HL-60/S4 (cell line): ENCODE results near the gene DCAF16.

ENCODE experiments used
- in situ Hi-C: fragments of 300-500 bp; cut with MboI; formaldehyde crosslinking; loops from 2 replicates; pipeline ENCODE4 v1.14.3; 2022; ENCODE audit warnings: low sequenced_read_pairs

Gene DCAF16

GRCh38 chr4:17785858-17786257 lies 24.7 kb downstream of the DCAF16 start:
- in situ Hi-C loops = no loop called here

GRCh38 chr4:17781300-17782287 lies 29.0 kb downstream of the DCAF16 start, which contains the start of gene FAM184B:
Gene FAM184B (minus strand): TSS chr4:17781621. CDS start chr4:17781299, 322 bp downstream.
- in situ Hi-C loops = no loop called here

- in situ Hi-C loops = no loop called here
These were observed 29.9 kb downstream of the DCAF16 start for GRCh38 chr4:17780501-17781299.

- in situ Hi-C loops = no loop called here
These were observed 32.1 kb downstream of the DCAF16 start for GRCh38 chr4:17778431-17778830.

- in situ Hi-C loops = no loop called here
These were observed 37.3 kb downstream of the DCAF16 start for GRCh38 chr4:17773135-17773698.

DNA sequence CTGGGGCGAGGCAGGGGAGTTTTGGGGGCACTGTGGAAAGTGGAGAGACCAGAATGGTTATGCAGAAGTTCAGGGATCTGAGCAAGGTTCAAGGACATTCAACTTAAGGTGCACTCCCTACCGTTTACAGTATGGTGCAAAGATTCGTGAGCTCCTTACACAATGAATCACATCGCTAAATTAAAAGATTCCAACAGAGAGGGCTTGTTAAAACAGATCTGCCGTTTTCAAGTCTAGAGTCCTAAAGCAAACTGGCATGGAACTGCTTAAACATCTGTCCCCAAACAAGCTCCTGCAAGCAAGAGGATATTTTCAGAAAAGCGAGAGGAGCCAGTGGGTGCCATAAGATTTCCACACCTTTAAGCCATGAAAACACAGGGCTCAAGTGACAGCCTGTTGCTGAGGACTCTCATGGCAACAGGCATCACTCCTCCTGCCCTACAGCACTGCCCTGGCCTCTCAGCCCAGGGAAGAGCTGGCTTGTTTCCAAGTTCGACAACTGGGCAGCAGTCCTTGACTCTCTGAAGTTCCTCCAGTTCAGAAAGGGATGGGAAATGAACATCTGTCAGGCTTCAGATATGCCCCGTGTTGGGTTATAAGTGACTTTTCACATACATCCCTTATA lies 39.2 kb downstream of the DCAF16 start:
- in situ Hi-C loops = no loop called here

DNA sequence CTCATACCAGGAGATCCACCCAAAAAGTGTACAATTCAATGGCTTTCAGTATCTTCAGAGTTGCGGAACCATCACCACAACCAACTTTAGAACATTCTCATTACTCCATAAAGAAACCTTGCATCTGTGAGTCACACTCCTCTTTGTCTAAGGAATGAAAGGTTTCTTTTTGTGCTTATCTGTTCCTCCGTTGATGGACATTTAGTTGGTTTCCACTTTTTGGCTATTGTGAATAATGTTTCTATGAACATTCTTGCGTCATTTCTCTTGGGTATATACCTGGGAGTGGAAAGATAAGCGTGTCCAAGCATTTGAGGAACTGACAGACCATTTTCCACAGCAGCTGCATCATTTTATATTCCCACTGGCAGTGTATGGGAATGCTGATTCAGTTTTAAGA lies 39.7 kb downstream of the DCAF16 start:
- in situ Hi-C loops = no loop called here

DNA sequence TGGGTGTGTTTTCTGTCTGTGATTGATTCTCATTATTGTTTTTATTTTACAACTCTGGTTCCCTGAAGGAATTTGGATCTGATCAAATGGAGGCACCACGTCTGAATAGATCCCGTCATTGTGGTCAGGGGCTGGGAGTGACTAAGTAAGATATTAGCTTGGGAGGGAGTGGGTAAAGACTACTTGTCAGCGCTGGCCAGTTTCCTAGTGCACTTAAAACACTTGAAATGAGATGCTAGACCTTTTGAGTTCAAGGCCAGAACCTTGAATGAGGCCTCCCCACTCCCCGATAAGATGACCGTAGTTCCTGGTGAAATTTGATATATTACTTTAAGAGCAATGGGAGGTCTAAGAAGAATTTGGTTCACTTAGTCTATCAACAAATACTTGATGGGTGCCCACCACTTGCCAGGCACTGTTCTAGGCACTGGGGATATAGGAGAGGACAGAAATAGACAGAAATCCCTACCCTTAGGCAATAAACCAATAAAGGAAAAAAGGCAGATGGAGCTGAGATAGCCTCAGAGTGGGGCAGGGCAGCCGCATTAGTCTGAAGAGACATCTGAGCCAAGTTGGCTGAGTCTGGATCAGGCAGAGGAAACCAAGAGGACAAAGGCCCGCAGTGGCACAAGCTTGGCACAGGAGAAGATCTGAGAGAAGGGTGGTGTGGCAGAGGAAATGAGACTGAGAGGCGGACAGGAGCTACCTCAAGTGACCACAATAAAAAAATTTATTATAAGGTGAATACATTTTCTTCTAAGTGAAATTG lies 41.0 kb downstream of the DCAF16 start:
- in situ Hi-C loops = no loop called here

DNA sequence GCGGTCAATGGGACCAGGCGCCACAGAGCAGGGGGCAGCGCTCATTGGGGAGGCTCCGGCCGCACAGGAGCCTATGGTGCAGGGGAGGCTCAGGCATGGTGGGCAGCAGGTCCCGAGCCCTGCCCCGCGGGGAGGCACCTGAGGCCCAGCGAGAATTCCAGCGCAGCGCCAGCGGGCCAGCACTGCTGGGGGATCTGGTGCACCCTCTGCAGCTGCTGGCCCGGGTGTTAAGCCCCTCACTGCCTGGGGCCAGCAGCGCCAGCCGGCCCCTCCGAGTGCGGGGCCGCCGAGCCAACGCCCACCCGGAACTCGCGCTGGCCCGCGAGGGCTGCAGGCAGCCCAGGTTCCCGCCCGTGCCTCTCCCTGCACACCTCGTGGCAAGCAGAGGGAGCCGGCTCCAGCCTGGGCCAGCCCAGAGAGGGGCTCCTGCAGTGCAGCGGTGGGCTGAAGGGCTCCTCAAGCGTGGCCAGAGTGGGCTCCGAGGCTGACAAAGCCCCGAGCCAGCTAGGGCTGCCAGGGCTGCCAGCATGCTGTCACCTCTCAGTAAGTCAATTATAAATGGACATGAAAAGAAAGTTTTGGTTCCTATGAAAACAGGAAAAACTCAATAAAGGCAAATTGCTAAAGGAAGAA lies 43.6 kb downstream of the DCAF16 start:
- in situ Hi-C loops = no loop called here

DNA sequence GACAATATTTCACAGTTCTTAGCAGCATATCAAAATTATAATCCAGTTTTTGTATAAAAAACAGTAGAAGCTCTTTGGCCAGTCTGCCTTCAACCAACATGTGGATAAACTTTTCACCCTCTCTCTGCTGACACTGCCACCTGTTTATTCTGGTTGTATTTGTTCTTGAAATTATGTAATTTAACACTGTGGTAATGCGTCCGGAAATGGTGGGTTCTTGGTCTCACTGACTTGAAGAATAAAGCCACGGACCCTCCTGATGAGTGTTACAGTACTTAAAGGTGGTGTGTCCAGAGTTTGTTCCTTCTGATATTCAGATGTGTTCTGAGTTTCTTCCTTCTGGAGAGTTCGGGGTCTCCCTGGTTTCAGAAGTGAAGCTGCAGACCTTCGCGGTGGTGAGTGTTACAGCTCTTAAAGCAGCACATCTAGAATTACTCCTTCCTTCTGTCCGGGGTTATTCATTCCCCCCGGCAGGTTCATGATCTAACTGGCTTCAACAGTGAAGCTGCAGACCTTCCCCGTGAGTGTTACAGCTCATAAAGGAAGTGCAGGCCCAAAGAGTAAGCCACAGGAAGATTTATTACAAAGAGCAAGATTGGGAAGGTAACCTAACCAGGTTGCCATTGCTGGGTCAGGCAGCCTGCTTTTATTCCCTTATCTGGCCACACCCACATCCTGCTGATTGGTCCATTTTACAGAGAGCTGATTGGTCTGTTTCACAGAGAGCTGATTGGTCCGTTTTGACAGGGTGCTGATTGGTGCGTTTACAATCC lies 44.9 kb downstream of the DCAF16 start:
- in situ Hi-C loops = no loop called here

DNA sequence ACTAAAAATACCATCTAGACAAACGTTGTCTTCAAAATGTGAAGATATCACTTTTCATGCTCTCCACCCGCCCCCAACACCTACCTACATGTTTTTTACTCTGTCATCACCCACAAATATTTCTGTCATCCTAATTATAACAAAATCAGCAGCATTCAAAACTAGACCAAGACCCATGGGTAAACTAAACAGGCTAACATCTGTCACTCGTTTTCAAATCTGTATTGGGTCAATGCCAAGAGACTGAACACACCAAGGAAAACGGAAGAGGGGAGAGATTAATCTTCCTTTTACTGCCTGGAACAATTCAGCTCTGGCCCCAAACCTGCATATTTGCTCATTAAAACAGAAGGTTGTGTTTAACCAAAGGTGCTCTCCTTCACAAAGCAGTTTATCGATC lies 46.6 kb downstream of the DCAF16 start:
- in situ Hi-C loops = no loop called here

GRCh38 chr4:17763416-17763815 lies 47.1 kb downstream of the DCAF16 start:
- in situ Hi-C loops = no loop called here

- in situ Hi-C loops = no loop called here
These were observed 47.8 kb downstream of the DCAF16 start for GRCh38 chr4:17762726-17763125.

DNA sequence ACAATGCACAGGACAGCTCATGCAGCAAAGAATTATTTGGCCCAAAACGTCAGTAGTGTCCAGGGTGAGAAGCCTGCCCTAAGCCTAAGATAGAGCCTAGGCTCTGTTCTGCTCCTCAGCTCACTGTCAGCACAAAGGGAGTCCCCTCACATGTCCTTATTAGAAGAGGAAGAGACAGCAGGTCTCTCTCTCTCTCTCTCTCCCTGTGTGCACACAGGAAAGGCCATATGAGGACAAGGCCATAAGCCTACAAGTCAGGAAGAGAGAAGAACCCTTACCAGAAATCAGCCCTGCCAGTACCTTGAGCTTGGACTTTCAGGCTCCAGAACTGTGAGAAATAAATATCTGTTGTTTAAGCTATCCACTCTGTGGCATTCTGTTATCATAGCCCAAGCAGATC lies 49.5 kb downstream of the DCAF16 start:
- in situ Hi-C loops = no loop called here

GRCh38 chr4:17760626-17761025 lies 49.9 kb downstream of the DCAF16 start:
- in situ Hi-C loops = no loop called here

DNA sequence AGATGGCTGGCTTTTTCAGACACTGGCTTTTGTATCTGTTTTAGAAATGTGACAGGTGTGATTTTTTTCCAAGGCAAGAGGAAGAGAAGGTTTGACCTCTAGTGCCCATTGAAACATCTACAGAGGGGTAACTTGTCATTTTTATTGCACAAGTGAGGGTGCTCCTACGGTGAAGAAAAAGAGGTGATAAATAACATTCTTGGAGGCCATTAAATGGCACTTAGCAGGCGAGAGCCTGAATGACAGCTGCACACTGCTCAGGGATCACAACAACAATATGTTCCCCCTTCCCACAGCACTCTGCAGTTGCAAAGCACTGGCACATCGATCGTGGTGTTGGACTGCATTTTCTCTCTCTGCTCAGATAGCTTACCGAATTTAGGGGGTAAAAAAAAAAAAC lies 52.1 kb downstream of the DCAF16 start:
- in situ Hi-C loops = no loop called here

GRCh38 chr4:17757621-17758020 lies 52.9 kb downstream of the DCAF16 start:
- in situ Hi-C loops = no loop called here

GRCh38 chr4:17753646-17754045 lies 56.9 kb downstream of the DCAF16 start:
- in situ Hi-C loops = no loop called here
